ENCODE data around the gene ORAI1. TPM values are rescaled to one million over a fixed set of nuclear protein-coding genes. Genes with fewer than 3 reads are reported as not detected.
"Not testable (repeated sequence)": the region's sequence is repeated elsewhere in the genome, so short reads cannot be mapped to it uniquely, and the experiment has no call there.

ORAI1 gene
- total and polyA plus RNA-seq, 9 donors: 12.2 to 46.8 (median 40.7) TPM

- H3K27me3 ChIP-seq (ENCODE audit: control insufficient read depth, insufficient read depth, low read length): no peaks in the 10 kb centered on the region
- no peaks in the 10 kb centered on the region for H3K36me3 ChIP-seq (ENCODE audit: control insufficient read depth, insufficient read depth, low read length)
- no peak overlapping the region for H3K27ac ChIP-seq (ENCODE audit: low read length)
- peak; percentile 27 for DNase-seq
- no peak overlapping the region for H3K4me3 ChIP-seq (ENCODE audit: low read length)
- WGBS (ENCODE audit: insufficient coverage): 69% methylated on average over 6 of the region's 8 CpGs
- peaks cover 5% of the 10 kb centered on the region for H3K4me1 ChIP-seq (ENCODE audit: control insufficient read depth, insufficient read depth, low read length)
- H3K9me3 ChIP-seq (replicated peaks; ENCODE audit: control insufficient read depth, low read depth, low read length): no peaks in the 10 kb centered on the region
These were observed 5.9 kb upstream of the ORAI1 start for GRCh38 chr12:121620333-121620891.

GRCh38 chr12:121626853-121627640 is 717 bp downstream of the ORAI1 start:
- peaks cover 10% of the 10 kb centered on the region for H3K36me3 ChIP-seq (ENCODE audit: control insufficient read depth, insufficient read depth, low read length)
- peaks cover 48% of the 10 kb centered on the region for H3K4me1 ChIP-seq (ENCODE audit: control insufficient read depth, insufficient read depth, low read length)
- WGBS (ENCODE audit: insufficient coverage): under 1% methylated on average over 38 of the region's 53 CpGs
- H3K27ac ChIP-seq (ENCODE audit: low read length): peak overlapping the region; percentile 94
- DNase-seq: peak; percentile 77
- no peaks in the 10 kb centered on the region for H3K27me3 ChIP-seq (ENCODE audit: control insufficient read depth, insufficient read depth, low read length)
- peak overlapping the region; percentile 78 for H3K4me3 ChIP-seq (ENCODE audit: low read length)
- no peaks in the 10 kb centered on the region for H3K9me3 ChIP-seq (replicated peaks; ENCODE audit: control insufficient read depth, low read depth, low read length)

DNA sequence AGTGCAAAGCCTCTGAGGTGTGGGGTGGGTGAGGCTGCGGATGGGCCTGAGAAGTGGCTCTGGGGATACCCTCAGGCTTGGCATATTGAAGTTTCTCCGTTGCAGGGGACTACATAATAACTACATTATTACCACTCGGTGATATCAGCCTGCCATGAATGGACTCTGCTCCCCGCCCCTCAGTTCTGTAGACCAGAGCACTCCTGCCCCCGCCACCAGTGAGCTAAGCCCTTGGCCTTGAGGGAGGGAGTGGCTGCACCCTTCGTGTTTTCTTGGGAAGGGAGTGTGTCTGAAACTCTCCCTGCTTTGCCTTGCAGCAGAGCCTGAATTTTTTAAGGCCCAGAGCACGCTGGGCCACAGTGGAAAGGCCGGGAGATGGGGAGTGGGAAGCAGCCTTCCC is 1.7 kb downstream of the ORAI1 start:
- peaks cover 58% of the 10 kb centered on the region for H3K4me1 ChIP-seq (ENCODE audit: control insufficient read depth, insufficient read depth, low read length)
- 29% methylated on average over 1 of the region's 8 CpGs for WGBS (ENCODE audit: insufficient coverage)
- DNase-seq: peak; percentile 26

GRCh38 chr12:121628536-121628935 is 2.2 kb downstream of the ORAI1 start:
- Histone ChIP-seq H3K9me3 (replicated peaks; ENCODE audit: control insufficient read depth, low read depth, low read length) (no peaks in the 10 kb centered on the region), H3K36me3 (ENCODE audit: control insufficient read depth, insufficient read depth, low read length) (peaks cover 10% of the 10 kb centered on the region), H3K27me3 (ENCODE audit: control insufficient read depth, insufficient read depth, low read length) (no peaks in the 10 kb centered on the region), H3K4me3 (ENCODE audit: low read length) (peak overlapping the region; percentile 78), H3K27ac (ENCODE audit: low read length) (peak overlapping the region; percentile 94), H3K4me1 (ENCODE audit: control insufficient read depth, insufficient read depth, low read length) (peaks cover 62% of the 10 kb centered on the region)
- 85% methylated on average over 5 of the region's 5 CpGs for WGBS (ENCODE audit: insufficient coverage)
- DNase-seq: no peak

More for the DNA sequence above, 1.7 kb downstream of the ORAI1 start:
- H3K4me3 ChIP-seq (ENCODE audit: low read length): peak overlapping the region; percentile 78
- H3K9me3 ChIP-seq (replicated peaks; ENCODE audit: control insufficient read depth, low read depth, low read length): no peaks in the 10 kb centered on the region
- H3K27me3 ChIP-seq (ENCODE audit: control insufficient read depth, insufficient read depth, low read length): no peaks in the 10 kb centered on the region
- H3K27ac ChIP-seq (ENCODE audit: low read length): peak overlapping the region; percentile 94
- peaks cover 10% of the 10 kb centered on the region for H3K36me3 ChIP-seq (ENCODE audit: control insufficient read depth, insufficient read depth, low read length)

DNA sequence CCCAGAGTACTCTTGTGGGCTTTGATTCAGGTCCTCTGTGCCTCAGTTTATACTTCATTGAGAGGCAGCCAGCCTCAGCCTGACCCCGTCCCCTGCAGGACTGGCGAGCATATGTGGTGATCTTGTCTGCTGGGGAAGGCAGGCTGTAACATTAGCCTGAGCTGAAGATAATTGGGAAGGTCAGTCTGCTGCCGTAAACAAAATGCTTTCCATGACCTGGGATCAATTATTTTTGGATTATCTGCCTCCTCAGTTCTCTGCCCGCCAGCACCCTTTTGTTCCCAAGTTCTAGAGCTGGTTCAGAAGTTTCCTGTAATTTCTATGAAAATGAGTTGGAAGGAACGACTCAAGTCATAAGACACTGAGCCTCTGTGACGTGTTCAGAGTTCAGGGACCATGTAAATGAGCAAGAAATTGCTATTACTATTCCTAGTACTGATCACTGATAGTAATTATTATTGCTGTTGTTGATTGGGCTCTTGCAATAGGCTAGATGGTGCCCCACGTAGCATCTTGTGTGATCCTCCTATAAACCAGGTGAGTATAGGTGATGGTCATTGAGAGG is 4.5 kb downstream of the ORAI1 start:
- 74% methylated on average over 4 of the region's 7 CpGs for WGBS (ENCODE audit: insufficient coverage)

DNA sequence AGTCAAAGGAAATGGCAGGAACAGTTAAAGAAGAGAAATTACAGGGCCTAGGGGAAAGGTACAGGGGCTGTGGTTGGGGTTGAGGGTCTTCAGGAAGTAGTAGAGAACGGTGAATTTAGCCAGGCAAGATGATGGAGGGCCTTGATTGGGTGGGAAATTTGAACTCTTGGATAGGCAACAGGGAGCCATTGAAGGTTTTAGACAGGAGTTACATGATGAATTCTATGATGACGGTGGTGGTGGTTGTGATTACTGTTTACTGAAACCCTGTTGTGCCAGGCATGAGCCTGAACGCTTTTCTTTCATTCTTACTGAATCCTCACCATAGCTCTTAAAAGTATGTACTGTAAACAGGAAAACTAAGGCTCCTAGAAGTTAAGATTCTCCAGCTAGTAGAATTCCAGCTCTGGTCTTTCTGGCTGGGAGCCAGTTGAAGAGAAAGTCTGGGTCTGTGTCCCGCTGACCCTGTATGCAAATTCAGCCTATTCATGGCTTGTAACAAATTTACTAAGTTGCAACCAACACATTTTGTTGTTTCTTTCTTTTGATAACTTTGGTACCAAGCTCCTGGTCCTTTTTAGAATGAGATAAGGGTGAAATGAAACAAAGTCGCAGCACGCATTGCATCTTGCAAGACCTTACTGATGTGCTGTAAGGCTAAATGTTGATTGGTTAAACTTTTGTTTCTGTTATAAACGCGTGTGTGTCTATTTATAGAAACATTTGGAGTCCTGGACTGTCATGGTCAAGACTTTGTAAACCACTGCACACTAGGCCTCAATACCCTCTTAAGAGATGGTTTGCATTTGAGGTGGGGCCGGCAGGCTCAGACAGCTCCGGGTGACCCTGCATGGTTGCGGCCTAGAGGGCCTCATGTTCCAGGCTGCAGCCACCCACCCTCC is 6.0 kb downstream of the ORAI1 start:
- 47% methylated on average over 1 of the region's 11 CpGs for WGBS (ENCODE audit: insufficient coverage)
- no peaks in the 10 kb centered on the region for H3K27me3 ChIP-seq (ENCODE audit: control insufficient read depth, insufficient read depth, low read length)
- peak overlapping the region; percentile 86 for H3K27ac ChIP-seq (ENCODE audit: low read length)
- peaks cover 10% of the 10 kb centered on the region for H3K36me3 ChIP-seq (ENCODE audit: control insufficient read depth, insufficient read depth, low read length)
- H3K4me1 ChIP-seq (ENCODE audit: control insufficient read depth, insufficient read depth, low read length): peaks cover 62% of the 10 kb centered on the region
- DNase-seq: no peak
- H3K9me3 ChIP-seq (replicated peaks; ENCODE audit: control insufficient read depth, low read depth, low read length): no peaks in the 10 kb centered on the region
- no peak overlapping the region for H3K4me3 ChIP-seq (ENCODE audit: low read length)

More for the DNA sequence above, 4.5 kb downstream of the ORAI1 start:
- no peaks in the 10 kb centered on the region for H3K27me3 ChIP-seq (ENCODE audit: control insufficient read depth, insufficient read depth, low read length)
- peak overlapping the region; percentile 35 for H3K27ac ChIP-seq (ENCODE audit: low read length)
- H3K36me3 ChIP-seq (ENCODE audit: control insufficient read depth, insufficient read depth, low read length): peaks cover 10% of the 10 kb centered on the region
- H3K9me3 ChIP-seq (replicated peaks; ENCODE audit: control insufficient read depth, low read depth, low read length): no peaks in the 10 kb centered on the region
- DNase-seq: no peak
- peaks cover 60% of the 10 kb centered on the region for H3K4me1 ChIP-seq (ENCODE audit: control insufficient read depth, insufficient read depth, low read length)
- H3K4me3 ChIP-seq (ENCODE audit: low read length): no peak overlapping the region

DNA sequence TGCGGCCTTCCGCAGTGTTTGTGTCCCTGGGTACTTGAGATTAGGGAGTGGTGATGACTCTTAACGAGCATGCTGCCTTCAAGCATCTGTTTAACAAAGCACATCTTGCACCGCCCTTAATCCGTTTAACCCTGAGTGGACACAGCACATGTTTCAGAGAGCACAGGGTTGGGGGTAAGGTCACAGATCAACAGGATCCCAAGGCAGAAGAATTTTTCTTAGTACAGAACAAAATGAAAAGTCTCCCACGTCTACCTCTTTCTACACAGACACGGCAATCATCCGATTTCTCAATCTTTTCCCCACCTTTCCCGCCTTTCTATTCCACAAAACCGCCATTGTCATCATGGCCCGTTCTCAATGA is 7.5 kb downstream of the ORAI1 start:
- DNase-seq; H3K9me3 ChIP-seq (replicated peaks; ENCODE audit: control insufficient read depth, low read depth, low read length); H3K27ac ChIP-seq (ENCODE audit: low read length); H3K4me3 ChIP-seq (ENCODE audit: low read length); H3K36me3 ChIP-seq (ENCODE audit: control insufficient read depth, insufficient read depth, low read length); H3K27me3 ChIP-seq (ENCODE audit: control insufficient read depth, insufficient read depth, low read length): not testable (repeated sequence)
- peaks cover 55% of the 10 kb centered on the region for H3K4me1 ChIP-seq (ENCODE audit: control insufficient read depth, insufficient read depth, low read length)
- WGBS (ENCODE audit: insufficient coverage): no CpG with 5 or more reads among the region's 11 CpGs

GRCh38 chr12:121634836-121635235 is 8.5 kb downstream of the ORAI1 start:
- 80% methylated on average over 1 of the region's 13 CpGs for WGBS (ENCODE audit: insufficient coverage)
- Histone ChIP-seq H3K4me1 (ENCODE audit: control insufficient read depth, insufficient read depth, low read length) (peaks cover 47% of the 10 kb centered on the region), H3K27ac (ENCODE audit: low read length) (peak overlapping the region; percentile 25), H3K4me3 (ENCODE audit: low read length) (no peak overlapping the region), H3K36me3 (ENCODE audit: control insufficient read depth, insufficient read depth, low read length) (peaks cover 7% of the 10 kb centered on the region), H3K9me3 (replicated peaks; ENCODE audit: control insufficient read depth, low read depth, low read length) (no peaks in the 10 kb centered on the region), H3K27me3 (ENCODE audit: control insufficient read depth, insufficient read depth, low read length) (no peaks in the 10 kb centered on the region)
- no peak for DNase-seq

DNA sequence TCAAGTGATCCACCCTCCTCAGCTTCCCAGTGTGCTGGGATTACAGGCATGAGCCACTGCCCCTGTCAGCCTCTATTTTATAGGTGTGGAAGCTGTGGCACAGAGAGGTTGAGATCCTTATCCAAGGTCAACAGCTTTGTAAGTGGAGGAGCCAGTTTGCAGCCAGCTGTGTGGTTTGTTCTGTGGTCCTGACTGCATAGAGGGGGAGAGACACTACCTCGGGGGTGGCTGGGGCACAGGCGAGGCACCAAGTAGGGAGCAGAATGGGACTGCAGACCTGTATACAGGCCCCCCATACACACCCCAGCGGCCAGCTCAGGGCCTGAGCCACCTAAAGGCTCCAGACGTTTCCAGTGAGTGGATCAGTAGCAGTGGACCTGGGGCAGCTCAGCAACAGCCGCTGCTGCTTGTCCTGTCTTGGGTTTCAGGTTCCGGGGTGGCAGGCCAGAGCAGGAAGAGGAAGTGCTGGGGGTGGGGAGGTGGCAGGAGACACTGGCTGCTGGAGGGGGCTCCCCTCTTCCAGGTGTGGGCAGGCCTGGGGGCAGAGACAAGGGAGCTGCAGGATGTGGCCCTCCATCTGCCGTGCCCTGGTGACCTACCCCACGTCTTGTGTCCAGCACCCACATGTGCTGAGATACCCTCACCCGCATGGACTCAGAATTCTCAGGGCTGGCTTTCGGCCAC is 11.0 kb downstream of the ORAI1 start:
- WGBS (ENCODE audit: insufficient coverage): 54% methylated on average over 4 of the region's 10 CpGs
- no peaks in the 10 kb centered on the region for H3K27me3 ChIP-seq (ENCODE audit: control insufficient read depth, insufficient read depth, low read length)
- H3K36me3 ChIP-seq (ENCODE audit: control insufficient read depth, insufficient read depth, low read length): peaks cover 16% of the 10 kb centered on the region
- H3K4me1 ChIP-seq (ENCODE audit: control insufficient read depth, insufficient read depth, low read length): peaks cover 23% of the 10 kb centered on the region
- no peak overlapping the region for H3K27ac ChIP-seq (ENCODE audit: low read length)
- peak; percentile 20 for DNase-seq
- no peak overlapping the region for H3K4me3 ChIP-seq (ENCODE audit: low read length)
- no peaks in the 10 kb centered on the region for H3K9me3 ChIP-seq (replicated peaks; ENCODE audit: control insufficient read depth, low read depth, low read length)
